Anterior cingulate cortex (tissue), 58 donors: ENCODE results near the gene CNBP.
A peak's percentile ranks its signal among the peaks of the same experiment; 100 is the strongest.
"Not testable (repeated sequence)": the region's sequence is repeated elsewhere in the genome, so short reads cannot be mapped to it uniquely, and the experiment has no call there.

Source experiments
- DNase-seq, 58 donors: peaks; one replicate each; lab custom pipeline; 2025; lab: John Stamatoyannopoulos, UW

Gene CNBP

DNA sequence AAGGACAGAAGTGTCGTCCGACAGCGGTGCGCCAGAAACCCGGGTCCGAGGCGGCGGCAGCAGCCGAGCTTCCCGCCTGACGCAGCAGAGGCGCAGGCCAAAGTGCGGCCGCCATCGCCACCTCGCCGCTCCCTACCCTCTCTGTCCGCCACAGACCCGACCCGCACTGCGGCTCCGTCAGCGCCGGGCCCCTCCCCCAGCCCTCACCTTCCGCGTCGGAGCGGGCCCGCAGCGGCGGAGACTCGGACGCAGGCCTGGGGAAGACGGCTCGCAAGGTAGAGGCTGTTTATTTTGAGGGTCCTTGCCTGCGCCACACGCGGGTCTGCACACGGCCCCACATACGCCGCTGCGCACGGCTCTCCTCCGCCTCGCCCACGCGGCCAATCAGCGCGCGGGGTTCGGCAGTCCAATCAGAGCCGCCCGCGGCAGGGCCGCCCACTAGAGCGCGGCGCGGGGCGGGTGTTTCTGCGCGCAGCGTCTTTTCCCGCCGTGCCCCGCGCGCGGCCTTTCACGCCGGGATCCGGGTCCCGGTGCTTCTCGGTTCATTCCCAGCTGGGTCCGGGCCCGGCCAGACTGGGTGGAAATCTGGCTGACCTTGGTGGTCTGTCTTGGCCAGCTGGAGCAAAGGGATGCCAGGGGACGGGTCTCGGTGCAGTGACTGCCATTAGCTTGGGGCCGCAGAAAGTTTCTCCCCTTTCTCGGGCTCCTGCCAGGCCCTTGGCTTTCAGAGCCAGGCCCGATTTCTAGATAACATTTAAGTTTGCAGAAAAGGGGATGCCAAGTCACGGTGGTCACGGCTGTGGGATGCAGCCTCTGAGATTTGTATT lies at the start of gene CNBP:
CNBP (minus strand) TSS at position 328 of the 827 bp plus-strand sequence. CDS start 12,139 bp downstream, outside the sequence.
- DNase-seq, result peak; percentile 49 to 95 (median 87)

DNA sequence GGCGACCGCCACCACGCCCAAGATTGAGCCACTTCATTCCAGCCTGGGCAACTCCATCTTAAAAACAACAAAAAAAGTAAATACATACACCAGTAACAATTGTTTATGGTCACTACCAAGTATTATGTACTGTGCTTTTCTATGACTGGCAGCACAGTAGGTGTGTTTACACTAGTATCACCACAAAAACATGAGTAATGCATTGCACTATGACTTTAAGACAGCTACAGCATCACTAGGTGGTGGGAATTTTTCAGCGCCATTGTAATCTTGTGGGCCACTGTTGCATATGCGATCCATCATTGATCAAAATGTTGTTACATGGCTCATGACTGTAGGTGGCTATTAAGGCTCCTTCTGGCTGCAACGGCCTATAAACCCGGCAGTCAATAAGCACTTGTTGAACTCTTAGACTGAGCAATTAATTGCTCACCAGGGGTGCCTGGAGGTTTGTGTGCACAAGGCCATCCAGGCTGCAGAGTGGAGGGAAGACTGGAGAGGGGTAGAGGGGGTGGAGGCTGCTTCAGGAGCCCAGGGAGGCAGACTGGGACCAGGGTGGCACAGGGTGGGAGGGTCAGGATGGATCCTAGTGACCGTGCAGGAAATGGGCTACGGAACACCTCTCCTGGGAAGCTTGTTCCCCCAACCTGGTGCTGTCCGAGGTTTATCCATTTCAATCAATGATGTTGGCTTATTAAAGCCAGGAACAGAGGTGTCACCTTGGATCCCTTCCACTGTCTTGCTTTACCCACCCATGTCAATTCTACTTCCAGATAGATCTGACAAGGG lies 47.8 kb upstream of the CNBP start:
- no peak for DNase-seq

DNA sequence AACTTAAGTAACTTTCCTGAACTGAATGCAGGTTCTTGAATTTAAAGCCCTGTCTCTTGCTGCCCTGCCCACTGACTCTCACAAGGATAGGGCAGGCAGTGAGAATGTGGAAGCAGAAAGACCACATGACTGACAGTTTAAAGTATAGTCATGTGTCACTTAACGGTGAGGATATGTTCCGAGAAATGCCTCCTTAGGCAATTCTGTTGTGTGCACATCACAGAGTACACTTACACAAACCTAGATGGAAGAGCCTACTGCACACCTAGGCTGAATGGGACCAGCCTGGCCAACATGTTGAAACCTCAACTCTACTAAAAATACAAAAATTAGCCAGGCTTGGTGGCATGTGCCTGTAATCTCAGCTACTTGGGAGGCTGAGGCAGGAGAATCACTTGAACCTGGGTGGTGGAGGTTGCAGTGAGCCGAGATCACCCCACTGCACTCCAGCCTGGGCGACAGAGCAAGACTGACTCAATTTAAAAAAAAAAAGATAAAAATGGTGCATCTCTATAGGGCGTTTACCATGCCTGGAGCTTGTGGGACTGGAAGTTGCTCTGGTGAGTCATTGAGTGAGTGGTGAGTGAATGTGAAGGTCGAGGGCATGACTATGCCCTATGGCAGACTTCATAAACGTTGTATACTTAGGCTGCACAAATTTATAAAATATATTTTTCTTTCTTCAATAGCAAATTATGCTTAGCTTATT lies 46.8 kb upstream of the CNBP start:
- no peak for DNase-seq

DNA sequence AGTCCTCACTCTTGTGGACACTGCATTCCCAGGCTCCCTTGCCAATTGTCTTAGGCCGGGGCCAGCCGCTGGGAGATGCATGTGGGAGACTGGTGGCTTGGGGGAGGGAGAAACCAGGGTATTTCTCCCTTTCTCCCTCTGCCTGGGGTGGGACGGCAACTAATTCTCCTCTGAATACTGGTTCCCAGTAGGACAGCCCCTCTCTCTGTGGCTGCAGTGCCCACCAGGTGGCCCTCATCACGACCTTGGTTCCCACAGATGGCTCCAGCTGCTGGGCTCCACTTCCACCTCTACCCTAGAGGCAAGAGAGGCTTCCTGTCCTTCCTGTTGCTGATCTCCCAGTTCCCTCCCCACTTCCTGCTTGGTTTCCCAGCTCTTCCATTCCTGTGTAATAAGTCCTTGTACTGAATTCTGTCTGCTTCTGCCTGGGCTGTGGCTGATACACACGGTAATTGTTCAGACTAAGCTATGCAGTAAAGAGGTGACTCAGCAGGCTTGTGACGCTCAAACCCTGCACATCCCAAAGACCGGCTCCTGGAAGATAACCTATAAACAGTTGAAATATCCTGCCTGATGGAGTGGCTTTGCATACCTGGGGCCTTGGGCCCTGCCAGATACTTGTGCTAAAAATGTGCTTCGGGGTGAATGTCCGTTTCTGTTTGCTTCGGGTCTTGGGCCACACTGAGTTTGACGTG lies 45.3 kb upstream of the CNBP start:
- DNase-seq, result no peak

DNA sequence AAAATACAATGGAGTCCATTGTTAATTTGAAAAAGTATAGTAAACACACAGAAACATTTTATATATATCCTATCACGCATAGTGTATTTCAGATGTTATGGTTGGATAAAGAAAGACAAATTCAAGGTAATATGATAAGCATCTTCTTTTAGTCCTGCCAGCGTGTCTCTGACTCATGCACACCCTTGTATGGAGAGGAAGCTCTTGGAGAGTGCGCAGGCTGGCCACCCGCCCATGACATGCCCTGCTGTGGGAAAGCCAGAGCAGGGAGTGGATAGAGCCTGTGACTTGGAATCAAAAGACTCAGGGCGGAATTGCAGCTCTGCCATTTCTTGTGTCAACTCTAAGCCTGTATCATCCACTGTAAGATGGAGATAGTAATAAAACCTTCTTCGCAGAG lies 42.7 kb upstream of the CNBP start:
- DNase-seq, result peak in 23 of 58 donors; percentile 4 to 68 (median 25)

DNA sequence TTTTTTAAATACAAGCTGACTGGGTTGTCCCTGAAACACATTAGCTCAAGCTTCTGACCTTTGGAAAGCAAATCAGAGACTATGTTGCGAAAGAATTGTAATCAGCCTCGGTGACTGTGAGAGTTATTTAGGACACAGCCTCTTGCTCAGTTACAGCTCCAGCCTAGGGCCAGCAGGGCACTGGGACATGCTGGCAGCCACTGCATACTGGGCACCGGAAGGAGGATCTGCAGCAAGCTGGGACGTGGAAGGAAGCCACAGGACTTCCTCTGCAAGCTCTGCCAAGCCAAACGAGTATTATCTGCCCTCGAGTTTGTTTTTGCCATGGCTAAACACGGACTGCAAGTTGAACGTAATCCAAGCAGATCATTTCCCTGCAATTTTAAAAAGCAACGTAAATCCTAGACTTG lies 41.3 kb upstream of the CNBP start:
- peak in 47 of 58 donors; percentile 8 to 81 (median 55) for DNase-seq

DNA sequence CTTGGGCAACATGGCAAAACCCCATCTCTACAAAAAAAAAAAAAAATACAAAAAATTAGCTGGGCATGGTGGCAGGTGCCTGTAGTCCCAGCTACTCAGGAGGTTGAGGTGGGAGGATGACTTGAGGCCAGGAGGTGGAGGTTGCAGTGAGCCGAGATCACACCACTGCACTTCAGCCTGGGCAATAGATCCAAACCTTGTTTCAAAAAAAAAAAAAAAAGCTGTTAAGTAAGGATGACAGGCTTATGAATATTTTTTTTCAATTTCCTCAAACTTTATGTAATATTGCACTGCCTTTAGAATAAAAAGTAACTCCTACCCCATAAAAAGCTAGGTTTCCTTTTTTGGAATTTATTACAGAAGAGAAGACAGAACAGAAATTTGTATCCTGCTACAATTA lies 40.7 kb upstream of the CNBP start:
- DNase-seq, result not testable (repeated sequence)

DNA sequence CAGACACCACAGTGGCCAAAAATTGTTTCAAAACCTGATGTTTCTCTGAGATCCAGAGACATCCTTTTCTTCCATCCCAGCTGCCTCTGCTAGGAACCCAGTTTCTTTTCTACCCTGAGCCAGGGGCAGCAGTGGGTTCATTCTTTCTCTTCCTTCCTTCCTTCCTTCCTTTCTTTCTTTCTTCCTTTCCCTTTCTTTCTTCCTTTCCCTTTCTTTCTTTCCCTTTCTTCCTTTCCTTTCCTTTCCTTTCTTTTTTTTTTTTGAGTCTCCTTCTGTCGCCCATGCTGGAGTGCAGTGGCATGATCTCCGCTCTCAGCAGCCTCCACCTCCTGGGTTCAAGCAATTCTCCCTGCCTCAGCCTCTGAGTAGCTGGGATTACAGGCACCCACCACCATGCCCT lies 35.0 kb upstream of the CNBP start:
- DNase-seq, result no peak

DNA sequence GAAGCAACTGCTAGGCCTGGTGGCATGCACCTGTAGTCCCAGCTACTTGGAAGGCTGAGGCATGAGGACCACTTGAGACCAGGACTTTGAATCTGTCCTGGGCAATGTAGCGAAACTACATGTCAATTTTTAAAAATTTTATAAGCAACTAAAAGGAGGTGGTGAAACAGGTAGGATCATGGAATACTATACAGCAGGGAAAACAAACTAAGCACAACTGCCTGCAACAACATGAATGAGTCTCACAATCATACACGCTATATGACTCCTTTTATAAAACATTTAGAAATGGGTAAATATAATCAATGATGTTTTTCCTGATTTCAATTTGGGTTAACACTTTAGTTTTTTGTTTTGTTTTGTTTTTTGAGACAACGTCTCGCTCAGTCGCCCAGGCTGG lies 29.5 kb upstream of the CNBP start:
- no peak for DNase-seq

DNA sequence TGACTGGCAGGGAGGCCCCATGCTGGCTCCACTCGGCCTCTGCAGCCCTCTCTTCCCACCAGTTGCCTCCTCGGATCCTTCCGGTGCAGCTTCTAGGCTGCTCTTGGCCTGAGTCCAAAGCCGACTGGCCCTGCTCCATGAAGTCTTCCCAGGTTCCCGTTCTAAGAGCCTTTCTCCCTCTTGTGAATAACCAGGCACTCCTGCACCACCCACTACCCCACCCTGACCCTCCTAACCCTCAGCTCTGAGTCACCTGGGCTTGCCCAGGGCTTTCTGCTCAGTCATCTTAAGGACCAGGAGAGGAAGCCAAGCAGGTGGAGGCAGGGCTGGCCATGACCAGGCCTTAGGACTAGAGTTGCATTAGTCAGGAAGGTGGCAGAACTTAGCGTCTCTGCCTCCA lies 28.1 kb upstream of the CNBP start:
- peak in 1 of 58 donors; percentile 38 for DNase-seq

DNA sequence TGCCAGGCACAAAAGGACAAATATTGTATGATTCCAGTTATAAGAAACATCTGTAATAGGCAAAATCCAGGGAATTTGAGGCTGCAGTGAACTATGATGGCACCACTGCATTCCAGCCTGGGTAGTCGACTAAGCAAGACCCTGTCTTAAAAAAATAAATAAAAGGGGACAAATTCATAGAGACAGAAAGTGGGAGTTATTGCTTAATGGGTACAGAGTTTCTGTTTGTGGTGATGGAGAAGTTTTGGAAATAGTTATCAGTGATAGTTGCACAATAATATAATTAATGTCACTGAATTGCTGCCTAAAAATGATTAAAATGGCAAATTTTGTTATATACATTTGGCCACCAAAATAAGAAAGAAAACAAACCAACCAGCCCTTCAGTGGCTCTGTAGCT lies 27.6 kb upstream of the CNBP start:
- DNase-seq, result no peak

DNA sequence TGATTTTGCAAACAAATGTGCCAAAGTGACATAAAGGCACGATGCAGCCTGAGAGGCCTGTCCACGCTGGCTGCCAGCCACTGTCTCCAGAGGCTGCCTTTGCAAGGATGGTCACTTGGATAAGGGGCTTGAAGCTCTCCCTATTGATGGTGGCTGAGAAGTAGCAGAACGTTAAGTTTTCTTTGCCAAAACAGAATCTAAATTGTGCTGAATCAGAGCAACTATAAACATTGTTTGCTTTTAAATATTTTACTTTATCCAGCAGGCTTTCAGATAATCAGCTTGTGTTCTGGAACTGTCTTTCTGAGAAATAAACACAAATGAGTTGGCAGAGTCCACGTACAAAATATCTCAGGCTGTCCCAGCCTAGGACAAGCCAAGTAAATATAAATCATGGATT lies 23.8 kb upstream of the CNBP start:
- peak in 7 of 58 donors; percentile 4 to 35 (median 18) for DNase-seq

DNA sequence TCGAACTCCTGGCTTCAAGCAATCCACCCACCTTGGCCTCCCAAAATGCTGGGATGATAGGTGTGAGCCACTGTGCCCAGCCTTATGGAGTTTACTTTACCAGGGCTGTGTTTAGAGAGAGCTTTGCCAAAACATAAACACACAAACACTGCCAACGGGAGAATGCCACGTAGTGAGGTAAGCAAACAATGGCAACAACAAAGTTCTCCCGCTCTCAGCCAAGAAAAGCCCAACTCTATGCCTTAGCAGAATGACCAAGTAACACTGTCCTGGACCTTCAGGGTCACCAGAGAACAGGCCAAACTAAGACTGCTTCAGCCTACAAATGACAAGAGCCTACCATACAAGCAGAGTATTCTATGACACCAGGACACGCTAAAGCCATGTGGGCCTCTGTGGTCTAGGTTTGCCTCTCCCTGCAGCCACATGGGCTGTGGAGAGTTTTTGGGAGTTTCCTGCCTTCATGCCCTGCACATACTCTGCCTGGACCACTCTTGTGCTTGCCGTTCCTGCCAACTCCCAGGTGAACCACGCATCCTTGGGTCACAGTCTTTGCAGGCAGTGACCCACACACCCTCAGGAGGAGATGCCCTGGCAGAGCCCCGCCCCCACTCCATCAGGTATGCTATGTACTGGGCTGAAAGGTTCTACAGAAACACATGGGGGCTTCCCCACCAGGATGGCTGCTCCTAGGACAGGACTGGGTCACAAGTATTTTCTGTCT lies 21.6 kb upstream of the CNBP start:
- DNase-seq, result no peak

DNA sequence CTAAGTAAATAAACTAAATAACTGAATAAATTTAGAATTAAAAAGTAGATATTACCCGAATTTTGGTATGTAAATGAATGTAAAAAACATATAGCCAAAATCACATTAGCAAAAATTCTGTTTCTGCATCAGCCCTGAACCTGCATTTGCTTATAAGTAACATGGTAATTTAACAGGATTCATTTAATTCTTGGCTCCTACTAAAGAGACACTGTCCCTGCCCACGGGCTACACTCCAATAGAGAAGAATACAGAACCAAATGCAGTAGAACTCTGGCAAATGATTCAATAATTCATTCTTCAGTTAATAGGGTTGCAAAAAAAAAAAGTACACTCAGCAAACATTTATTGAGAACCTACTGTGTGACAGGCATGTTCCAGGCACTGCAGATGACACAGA lies 20.8 kb upstream of the CNBP start:
- DNase-seq, result no peak

DNA sequence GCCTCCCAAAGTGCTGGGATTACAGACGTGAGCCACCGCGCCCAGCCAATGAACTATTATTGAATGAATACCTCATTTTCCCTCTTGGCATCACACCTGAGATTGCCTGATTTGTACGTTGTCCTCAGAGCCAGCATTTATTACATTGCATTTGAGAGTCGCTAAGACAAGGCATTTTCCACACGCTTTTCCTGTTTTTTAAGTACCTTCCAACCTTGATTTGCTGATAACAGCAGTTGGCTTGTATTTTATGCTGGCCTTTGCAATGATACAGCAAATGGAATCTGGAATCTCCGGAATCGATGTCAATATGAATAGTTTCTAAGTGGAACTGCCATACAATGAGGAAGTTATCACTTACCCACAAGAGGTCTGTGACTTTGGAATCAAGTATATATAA lies 15.7 kb upstream of the CNBP start:
- no peak for DNase-seq

DNA sequence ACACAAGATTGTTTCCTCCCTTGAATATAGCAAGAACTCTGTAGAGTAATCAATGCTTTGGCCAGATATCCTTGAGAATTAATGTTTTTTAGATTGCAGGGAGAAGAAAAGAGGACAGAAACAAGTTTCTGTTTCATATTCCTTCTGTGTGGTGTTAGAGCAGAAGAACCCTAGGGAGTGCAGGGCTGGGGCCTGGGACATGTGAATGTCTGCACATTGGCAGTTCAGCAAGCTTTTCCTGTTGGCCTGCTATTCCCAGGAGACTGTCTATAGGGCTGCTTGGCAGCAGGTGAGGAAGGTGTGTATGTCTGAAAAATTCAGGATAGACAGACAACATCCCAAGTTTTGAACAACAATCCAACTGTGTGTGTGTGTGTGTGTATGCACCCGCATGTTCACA lies 13.6 kb upstream of the CNBP start:
- DNase-seq, result no peak

DNA sequence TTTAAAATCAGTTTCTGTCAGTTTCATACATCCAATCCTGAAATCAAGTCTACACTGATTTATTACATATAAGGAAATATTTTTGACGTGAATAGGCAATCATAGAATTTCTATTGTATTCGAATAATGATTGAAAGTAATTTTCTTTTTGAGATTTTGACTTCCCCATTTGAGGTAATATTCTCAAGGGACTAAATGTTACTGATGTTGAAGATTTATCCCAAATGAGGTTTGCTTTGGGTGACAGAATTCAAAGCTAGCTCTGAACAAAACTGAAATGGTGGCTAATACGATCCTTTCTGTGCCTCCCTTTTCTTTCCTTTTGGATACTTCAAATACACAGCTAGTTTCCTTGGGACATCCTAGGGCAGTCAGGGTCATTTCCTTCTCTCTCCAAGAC lies 12.9 kb upstream of the CNBP start:
- no peak for DNase-seq

DNA sequence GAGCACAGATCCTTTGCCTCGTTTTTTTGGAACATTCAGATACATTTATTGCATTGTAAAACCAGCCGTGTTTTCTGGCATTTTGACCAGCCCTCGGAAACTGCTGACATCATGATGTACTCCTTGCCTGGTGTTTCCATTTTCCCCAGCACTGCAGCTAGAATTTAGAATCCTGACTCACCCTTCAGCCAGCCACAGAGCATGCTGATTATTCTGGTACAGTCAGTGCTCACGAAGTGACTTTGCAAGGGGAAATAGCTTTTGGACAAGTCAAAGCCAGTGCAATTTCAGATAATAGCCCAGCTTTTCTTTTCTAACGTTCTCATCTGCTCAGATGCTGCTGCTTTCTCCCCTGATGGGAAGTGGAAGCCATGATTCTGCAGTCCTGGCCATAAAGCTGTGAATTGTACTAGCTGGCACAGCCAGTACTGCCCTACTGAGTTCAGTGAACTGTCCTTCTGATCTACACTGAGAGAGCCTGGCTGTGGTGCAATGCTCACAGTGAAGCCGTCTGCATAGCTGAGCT lies 12.1 kb upstream of the CNBP start:
- peak in 45 of 58 donors; percentile 2 to 86 (median 52) for DNase-seq

DNA sequence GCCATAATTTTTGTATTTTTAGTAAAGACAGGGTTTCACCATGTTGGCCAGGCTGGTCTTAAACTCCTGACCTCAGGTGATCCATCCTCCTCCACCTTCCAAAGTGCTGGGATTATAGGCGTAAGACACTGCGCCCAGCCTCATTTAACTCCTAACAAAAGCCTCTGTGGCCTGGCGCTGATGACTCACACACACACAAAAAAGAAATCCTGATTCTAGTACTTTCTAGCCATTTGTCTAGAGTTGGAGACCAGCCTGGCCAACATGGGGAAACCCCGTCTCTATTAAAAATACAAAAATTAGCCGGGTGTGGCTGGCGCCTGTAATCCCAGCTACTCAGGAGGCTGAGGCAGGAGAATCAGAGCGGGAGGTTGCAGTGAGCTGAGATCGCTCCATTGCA lies 6.1 kb upstream of the CNBP start:
- not testable (repeated sequence) for DNase-seq

DNA sequence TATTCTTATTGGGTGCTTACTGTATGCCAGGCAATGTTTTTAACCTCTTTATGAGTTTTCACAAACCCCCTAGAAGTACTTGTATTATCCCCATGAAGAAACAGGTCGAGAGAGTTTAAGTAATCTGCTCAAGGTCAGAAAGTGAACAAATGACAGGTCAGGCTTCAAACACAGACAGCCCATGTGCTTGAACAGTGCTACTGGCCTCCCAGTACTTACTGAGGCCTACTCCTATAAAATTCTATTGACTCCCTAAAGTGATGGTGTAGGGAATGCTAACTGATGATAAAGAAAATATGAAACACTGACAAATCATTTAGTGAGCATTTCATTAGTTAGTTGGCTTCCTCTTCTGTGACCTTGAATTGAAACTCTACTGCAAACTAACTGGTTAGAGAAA lies 4.2 kb upstream of the CNBP start:
- no peak for DNase-seq
